Stimulated activated CD8-positive, alpha-beta memory T cell treated with anti-CD3 and anti-CD28 coated beads, Interleukin-4, amount 100 ng/mL, for 1 hour (primary cell): ENCODE data around the gene MRPL24.

Experiments used
- DNase-seq, 2 donors: peaks; one replicate each; pipeline ENCODE4 v3.0.0-alpha.2; 2020; ENCODE audit warnings: low read depth in 2 of 2, low spot score in 1 of 2

The MRPL24 gene

DNA sequence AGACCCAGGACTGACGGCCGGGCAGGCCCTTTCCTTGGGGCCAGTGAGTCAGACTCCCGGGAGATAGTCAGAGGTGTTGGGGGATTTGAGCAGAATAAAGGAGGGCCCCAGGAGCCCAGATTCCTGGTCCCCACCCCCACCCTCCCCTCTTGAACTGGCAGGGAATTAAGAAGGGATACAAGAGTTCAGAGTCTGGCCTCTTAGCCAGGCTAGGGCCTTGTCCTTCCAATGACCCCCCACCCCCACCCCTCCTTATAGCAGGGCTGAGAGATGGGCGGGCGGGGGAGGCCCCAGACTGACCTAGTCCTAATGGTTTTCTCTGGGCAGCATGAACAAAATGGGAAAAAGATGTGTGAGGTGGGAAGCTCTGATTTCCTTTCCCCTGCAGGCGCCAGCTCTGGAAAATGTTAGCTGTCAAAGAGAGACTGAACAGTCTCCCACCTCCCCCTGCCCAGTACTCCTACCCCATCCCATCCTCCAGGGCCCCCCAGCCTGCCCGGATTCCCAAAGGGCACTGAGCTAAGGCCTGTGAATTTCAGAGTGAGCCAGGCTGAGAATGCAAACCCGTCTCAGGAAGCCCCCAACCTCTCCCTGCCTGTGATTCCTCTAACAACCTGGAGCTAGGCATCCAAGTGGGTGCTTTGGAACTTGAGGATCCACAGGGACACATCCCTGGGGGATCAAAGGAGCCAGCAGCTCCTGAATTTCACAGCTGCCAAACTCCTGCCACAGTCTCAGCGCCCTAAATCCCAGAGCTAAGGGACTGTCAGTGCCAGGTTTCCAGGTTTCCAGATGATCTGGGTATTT is 29.7 kb downstream of the MRPL24 start:
- DNase-seq = no peak

DNA sequence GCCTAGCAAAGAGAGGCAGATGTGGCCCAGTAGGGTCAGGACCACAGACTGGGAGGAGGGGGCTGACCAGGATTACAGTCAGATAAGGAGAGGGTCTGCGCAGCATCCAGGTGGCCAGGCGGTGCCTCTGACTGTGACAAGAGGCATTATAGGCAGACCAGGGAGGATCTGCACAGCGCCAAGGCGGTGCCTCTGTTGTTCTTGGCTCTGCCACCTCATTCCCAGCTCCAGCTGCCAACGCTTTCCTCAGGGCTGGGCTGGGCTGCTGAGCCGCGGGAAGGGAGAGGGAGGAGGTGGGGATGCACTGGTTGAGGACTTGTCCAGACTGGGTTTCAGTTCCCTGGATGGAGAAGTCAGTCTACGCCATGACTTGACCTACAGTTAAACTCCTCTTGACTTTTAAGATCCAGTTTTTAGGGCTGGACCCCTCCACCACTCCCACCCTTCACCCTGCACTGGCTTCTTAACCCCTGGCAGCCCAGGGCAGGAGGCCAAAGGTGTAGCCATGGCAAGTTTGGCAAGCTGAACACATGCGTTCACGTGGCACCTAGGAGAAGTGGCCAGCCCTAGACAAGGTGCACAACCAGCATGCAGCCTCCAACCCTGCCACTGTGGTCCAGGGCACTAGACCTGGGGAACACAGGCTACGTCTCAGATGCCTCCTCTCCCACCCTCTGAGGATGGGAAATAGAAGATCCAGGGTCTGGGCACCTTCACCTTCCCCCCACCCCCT is 31.0 kb downstream of the MRPL24 start:
- no peak for DNase-seq

DNA sequence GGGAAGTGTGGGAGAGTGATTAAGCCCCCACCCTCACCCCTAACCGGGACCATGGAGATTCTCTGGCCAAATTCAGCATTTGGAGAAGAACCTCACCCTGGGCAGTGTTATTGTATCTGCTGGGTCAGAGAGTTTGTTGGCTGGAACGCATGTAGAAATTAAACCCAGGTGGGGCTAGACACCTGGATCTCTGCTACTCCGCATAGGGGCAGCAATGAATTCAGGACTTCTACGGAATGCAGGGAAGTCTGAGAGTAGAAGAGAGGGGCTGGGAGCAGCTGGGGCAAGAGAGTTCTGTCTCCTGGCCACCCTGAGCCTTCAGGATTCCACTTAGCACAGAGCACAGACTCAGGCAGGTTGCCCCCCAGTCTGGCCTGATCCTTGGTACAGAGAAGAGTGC is 31.9 kb downstream of the MRPL24 start:
- DNase-seq = no peak

DNA sequence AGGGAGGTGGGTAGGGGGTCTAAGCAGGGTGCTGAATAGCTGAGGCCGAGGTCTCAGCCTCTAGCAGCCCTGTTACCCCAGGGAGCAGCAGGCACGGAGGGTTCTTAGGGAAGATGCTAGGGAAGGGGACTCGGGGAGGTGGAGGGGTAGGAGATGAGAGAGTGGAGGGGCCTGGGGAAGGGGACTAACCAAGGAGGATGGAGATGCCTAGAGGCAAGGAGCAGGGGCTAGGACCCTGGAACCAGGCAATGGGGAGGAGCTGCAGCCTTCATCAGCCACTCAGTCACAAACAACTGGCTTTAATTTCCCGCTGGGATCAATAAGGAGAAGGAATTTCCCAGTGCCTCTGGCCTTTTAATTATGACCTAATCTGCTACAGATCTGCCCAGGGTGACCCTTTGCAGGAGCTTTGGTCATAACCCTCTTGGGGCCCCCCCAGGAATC is 32.6 kb downstream of the MRPL24 start:
- no peak for DNase-seq

DNA sequence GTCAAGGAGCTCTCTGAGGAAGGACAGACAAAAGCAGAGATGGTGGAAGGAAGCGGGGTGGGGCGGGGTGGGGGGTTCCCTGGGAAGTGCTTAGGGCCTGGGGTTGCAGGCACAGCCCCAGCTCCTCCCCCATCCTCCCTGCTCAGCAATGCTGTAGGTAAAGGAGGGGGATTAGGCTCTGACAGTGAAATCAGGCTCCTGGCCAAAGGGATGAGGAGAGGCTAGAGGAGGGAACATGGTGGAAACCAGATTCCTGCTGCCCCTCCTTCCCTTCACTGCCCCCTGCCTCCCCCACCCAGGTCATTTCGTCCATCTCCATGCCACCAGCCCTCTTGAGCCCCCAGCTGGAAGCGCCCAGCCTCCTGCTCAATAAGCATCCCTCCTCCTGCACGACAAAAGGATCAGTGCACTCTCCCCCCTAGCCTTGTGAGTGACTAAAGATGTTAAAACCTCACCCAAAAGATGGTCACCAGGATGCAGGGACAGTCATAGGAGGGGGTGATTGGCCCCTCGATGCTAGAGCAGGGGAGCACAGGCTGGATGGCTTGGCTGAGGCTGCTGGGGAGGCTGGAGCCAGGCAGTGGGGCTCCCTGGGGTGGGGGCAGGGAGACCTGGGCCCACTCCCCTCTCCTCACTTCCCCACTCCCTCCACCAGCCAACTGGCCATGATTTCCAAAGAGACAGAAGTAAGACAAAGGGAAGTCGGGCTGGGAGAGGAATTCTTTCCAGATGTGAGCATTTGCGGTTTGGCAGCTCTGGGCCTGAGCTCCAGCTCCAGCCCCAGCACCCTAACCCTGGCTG is 33.3 kb downstream of the MRPL24 start:
- DNase-seq = no peak

DNA sequence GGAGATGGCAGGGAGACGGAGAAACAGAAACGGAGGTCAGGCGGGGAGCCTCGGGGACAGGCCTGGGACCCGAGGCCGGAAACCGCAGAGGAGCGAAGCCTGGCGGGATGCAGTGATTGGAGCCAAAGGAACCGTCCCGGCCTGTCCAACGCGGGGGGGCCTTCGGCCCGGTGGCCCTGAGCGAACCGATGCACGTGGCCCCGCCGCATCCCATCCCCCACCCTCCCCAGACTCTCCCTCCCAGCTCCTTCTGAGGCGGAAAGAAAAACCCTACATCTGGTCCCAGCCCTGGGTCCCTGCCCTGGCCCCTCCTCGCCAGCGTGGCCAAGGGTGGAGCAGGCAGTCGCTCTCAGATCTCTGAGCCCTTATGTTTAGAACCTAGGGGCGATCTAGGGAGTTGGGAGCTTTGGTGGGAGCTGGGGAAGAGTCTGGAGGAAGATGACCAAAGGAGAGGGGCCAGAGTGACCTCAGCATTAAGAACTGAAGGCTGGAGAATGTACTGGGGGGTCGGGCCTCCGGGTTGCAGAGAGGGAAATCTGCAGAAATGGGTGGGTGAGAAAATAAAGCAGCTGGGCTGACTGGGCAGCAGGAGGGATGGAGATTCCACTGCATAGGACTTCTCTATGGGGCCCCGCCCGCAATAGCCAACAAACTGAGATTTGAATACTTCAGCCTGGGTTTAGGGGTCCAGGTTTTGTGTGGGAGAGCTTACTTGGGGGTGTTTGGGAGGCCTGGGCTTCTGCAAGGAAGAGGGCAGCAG is 34.1 kb downstream of the MRPL24 start:
- DNase-seq = no peak

DNA sequence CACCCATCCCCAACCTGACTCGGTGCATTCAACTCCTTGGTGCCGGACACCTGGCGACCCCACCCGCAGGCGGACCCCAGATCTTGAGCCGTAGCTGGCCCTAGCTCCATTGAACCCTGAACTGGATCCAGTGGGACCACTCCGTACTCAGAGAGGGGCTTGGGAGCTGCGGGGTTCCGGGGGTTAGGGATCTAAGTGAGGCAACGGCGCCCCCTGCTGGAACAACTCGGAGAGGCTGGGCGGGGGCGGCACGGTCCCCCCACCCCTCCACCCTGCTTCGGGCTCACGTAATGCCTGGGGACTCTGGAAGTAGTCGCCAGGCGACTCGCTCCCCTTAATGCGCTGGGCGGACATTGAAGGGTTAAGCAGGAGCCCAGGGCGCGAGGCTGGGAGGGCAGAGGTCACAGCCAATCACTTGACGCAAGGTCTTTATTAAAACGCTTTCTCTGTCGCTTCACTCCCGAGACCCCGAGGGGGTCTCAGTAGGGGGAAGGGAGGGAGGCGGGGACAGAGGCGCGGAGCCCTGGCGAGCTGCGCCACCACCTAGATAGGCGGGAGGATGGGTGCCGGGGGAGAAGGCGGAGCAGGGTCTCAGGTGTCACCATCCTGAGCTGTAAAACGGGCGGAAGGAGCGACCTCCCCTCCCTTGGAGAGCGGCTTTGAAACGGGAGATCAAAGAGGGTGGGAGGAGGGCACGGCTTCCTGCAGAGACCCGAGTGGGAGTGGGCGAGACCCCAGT is 34.8 kb downstream of the MRPL24 start:
- peak; percentile 47 to 53 for DNase-seq

DNA sequence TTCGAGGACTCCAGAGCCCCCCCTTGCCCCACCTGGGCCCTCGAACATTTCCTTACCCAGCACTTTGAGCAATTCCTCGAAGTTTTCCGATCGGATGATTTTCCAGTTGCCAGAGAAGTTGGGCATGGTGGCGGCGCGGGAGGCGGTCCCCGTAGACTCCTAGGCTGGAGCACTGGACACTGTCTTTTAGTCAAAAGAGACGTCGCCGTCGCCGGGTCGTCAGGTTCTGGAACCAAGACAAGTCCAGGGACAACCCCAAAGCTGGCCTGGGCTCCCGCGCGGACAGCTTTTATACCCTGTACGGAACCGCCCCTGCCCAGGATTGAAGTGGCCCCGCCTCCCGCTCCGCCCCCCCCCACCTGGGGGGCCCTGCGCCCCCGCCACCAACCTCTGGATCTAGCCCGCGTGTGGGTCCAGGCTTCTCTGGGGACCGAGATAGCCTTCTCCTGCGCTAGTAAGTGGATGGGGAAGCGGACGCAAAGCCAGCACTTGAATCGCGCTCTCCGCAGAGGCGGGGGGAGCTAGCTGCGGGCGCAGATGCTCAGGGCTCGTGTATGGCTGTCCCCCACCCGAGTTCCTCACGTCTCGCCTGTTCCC is 35.5 kb downstream of the MRPL24 start, which contains the start of gene CRABP2:
Gene CRABP2, minus strand, starts transcription at position 263 of the 597 bp plus-strand sequence. Its CDS starts 137 bp downstream, at position 126.
- DNase-seq = no peak

DNA sequence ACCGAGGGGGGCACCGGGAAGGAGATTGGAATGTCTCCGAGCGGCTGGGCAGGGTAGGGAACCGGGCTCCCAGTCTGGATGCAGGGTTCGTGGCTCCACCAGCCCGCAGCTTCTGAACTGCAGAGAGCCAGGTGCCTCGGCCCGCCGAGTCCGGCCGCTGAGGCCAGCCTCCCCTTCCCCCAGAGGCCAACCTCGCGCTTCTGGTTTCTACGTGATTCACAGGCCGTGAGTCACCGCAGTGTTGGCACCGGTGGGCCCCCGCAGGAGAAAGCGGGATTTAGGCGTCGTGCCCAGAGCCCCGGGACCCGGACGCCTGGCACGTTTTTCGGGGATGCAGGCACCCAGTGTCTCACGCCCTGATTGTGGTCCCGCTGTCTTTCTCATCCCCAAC is 36.0 kb downstream of the MRPL24 start:
- no peak for DNase-seq

DNA sequence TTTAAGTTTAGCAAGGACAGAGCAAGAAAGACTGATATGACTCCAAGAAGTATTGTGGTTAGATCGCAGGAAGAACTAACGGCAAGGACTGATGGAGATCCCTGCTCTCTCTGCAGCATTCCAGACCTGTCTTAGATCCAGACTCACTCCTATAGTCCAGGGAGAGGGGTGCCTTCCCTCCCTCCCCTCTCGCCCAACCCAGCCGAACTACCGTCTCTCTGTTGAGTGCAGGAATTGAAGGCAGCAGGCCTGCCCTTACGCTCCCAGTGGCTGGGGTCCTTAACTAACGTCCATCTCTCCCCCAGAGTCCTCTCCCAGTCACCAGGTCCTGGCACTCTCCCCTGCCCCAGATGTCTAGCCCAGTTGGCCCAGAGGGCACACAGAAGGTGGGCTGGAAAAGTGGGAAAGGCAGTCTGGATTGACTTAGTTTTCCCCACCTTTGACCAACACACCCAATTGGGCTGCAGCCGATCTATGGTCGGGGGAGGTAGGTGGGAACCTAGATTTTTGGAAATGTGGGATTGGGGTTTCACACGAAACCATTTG is 36.6 kb downstream of the MRPL24 start:
- DNase-seq = no peak

DNA sequence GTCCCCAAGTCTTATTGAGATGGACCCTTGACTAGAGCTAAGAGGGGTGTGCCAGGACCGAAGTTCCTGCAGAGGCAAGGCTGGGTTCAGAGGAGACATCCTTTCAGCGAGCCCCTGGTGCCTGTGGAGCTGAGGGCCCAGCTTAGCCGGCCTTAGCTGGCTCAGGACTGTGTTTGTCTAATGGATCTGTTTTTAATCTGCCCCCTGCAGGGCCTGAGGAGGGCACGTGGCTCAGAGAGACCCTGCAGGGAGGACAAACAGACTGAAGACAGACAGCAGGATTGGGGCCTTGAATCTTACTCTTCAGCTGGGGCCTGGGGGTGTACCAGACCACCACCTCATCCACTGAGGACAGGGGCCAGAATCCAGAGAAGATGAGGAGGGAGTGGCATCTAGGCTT is 37.1 kb downstream of the MRPL24 start:
- no peak for DNase-seq

DNA sequence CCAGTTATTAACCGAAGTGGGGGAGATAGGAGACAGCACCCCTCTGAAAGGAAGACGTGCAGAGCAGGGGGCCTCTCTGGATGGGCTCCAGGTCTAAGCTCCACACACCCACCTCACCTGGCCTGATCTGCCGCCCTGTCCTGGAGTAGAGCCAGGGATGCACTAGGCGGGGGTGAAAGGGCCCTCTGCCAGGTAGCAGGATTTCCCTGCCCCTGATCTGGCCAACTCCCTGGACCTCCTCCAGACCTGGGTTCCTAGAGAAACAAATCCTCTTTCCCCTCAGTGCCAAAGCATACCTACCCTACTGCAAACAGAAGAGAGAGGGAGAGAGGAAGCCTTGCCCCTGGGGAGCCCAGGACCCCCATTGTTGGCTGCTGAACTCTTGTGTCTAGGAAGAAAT is 37.6 kb downstream of the MRPL24 start:
- DNase-seq = no peak

DNA sequence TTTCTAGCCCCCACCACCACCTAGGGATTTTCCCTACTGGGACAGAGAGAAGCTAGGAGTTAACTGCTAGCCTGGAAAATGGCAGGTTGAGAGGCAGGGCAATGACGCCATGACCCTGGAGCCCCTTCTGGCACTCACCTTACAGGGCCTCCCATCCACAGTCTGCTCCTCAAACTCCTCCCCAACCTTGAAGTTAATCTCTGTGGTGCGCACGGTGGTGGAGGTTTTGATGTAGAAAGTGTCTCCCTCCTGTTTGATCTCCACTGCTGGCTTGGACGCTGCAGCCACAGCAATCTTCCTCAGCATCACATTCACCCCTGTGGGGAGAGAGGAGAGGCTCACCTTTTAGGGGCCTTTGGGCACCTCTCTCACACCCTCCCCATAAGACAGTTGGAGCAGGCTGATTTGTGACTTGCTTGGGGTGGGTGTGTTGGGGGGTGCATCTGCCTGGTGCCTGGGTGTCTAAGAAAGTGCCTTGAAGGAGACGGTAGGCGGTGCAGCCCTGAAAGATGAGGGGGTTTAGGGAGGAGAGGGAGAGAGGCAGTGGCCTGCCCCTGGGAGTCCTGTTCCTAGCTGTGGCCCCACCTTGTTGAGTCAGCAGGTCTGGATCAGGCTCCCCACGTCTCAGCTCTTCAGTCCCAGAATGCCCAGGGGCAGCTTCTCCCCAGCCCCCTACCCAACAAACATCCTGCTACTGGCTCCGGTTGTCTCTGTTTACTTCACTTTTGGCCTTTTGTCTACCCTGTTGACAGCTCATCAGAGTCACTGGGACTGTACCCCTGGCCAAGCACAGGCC is 40.0 kb downstream of the MRPL24 start:
- DNase-seq = no peak

DNA sequence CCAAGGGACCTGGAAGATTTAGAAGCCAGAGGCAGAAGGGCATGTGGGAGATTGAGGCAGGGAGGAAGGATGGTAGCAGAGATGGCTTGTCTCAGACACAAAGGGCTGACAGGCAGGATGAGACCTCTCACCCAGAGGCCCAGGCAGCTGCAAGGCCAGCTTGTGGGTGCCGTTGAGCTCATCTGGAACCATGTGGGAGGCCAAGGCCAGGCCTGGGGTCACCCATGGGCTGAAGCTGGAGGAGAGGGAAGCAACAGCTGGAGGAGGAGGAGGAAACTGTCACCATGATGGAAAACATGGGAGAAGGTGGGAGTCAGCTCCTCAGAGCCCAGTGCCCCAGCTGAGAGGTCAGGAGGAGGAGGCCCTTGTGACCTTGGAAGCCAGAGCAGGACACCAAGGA is 41.9 kb downstream of the MRPL24 start:
- DNase-seq = no peak

DNA sequence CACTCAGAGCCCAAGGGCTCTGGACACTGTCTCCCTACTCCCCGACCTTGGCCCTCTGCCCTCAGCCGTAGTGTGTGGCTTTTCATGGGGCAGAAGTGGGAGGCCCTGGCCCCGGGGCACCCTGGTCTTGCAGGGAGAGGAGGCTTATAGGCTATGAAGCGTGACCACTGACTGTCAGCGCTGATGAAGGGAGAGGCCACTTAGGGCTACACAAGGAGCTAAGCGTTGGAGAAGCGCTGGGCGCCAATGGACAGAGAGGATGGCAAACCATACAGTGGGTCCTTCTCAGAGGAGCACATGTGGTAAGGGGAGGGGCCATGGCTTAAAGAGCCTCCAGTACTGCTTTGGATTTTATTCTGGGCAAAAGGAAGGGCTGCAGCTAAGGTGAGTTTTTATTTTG is 43.4 kb downstream of the MRPL24 start:
- no peak for DNase-seq

DNA sequence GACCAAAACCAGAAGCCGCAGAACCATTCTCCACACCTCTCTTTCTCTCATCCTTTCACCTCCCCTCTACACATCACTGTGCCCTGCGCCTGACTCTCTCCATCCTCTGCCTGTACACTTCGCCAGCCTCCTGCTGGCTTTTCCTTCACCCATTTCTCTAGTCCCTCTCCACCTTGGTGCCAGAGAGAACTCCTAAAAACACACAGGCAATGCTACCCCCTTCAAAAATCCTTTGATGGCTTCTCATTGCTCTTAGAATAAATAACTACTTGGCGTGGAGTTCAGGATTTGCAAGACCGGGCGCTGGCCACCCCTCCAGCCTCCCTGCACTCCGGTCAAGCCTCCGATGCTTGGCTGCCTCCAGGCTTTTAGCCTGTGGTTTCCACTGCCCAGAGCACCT is 44.1 kb downstream of the MRPL24 start:
- no peak for DNase-seq

DNA sequence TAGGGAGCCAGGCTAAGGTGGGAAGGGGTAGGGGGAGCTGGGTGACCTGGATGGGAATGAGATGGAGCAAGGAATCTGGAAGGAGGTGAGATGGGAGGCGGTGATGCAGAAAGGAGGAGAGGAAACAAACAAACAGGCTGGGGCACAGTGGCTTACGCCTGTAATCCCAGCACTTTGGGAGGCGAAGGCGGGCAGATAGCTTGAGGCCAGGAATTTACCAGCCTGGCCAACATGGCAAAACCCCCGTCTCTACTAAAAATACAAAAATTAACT is 46.3 kb downstream of the MRPL24 start:
- no peak for DNase-seq

DNA sequence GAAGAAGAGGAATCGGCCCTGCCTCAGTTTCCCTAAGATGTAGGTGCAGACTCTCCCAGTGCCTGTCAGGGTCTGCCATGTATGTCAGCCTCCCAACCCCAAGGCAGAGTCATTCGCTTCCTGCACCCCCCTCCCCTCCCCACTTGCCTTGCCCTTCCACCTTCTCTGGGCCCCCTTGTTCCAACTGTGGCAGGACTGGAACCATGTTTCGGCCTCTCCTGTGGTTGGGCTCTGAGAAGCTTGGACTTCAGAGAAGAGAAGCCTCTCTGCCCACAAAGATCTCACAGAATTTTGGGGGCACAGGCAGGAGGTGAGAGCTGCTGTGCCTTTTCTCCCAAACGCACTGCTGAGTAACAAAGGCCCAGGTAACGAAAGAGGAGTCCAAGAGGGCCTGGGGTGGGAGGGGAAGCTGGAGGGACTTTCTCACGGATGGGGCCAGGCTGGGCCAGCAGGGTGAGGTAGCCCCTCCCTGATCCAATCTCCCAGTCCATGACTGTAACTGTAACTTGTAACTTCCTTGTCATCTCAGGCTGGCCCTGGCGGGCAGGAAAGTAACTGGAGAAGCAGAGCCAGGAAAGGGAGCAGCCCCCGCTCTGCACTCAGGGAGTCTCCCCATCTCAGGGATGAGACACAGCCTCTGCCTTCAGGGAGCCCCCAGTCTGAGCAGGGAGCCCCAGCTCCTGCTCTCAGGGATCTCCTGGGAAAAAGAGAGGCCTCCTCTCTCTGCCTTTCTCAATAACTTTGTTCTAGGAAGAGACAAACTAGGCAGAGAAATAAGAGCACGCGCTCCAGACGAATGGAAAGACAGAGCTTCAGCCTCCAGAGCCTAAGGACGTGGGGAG is 46.8 kb downstream of the MRPL24 start:
- no peak for DNase-seq
